Adrenal gland (tissue), 5 donors: Measurements from ENCODE around the gene NBEAL1.

Source experiments
- CTCF ChIP-seq, 6 experiments: fragments of 450-650 bp in 4 of 6; fragments of 200-600 bp in 2 of 6; sonication (generic) in 1 of 6; IDR thresholded peaks; 1 replicate in 5 of 6; 2 replicates in 1 of 6; pipeline versions ENCODE4 v1.5.1 to v1.8.0; 2016 to 2021; ENCODE audit warnings: antibody characterized with exemption in 6 of 6, mild to moderate bottlenecking in 2 of 6, moderate library complexity in 1 of 6
- POLR2A ChIP-seq, 2 donors: fragments of 450-650 bp; IDR thresholded peaks; one replicate each; pipeline ENCODE4 v1.6.1; 2017; ENCODE audit warnings: antibody characterized with exemption in 2 of 2, mild to moderate bottlenecking in 2 of 2, moderate library complexity in 1 of 2
- donor health status: DM: no; HTN: no; CAD: no.

- no peak for TF ChIP-seq POLR2A (IDR thresholded peaks at IDR 0.05)
- TF ChIP-seq CTCF (IDR thresholded peaks at IDR 0.05), result no peak
Observed at GRCh38 chr2:203252818-203253217, 238.1 kb downstream of the NBEAL1 start.
